Dendritic cell treated with granulocyte-macrophage colony-stimulating factor and Interleukin-4, amounts not matched to agents 40 ng/mL and 50 ng/mL, for 4 days (primary cell): ENCODE data around the gene IL10RA.

Source experiments
- H3K27ac Mint-ChIP-seq: one replicate; pipeline ENCODE4 v1.8.0; 2022; ENCODE audit warnings: mild to moderate bottlenecking, mixed read lengths
- H3K27me3 Mint-ChIP-seq: one replicate; pipeline ENCODE4 v1.8.0; 2022; ENCODE audit warnings: mild to moderate bottlenecking, mixed read lengths
- H3K36me3 Mint-ChIP-seq: one replicate; pipeline ENCODE4 v1.8.0; 2022; ENCODE audit warnings: low read depth, mixed read lengths
- H3K4me1 Mint-ChIP-seq: one replicate; pipeline ENCODE4 v1.8.0; 2022; ENCODE audit warnings: low read depth, mixed read lengths
- H3K4me3 Mint-ChIP-seq: one replicate; pipeline ENCODE4 v1.8.0; 2022; ENCODE audit warnings: mild to moderate bottlenecking, moderate library complexity, mixed read lengths
- H3K9me3 Mint-ChIP-seq: one replicate; pipeline ENCODE4 v1.8.0; 2022; ENCODE audit warnings: mixed read lengths
- intact Hi-C: fragments of 100-400 bp; cut with micrococcal nuclease; formaldehyde crosslinking; loops from one replicate; pipeline ENCODE4 v1.15.0; 2022

Gene IL10RA

DNA sequence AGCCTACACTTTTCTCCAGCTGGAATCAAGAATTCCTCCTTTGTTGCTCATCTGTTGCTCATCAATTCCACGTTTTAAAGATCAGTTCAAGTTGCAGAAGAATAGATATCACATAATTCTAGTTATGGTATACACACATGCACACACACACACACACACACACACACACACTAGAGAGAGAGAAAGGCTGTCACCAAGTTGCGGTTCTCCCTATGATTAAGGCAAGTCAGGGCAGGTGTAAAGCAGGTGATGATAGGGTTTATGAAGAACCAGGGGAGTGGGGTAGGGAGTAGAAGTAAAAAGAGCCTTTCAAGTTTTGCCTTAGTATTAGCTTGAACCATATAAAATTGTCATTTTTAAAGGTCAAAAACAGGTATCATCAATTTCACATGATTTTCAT lies 59.0 kb downstream of the IL10RA start:
- no peaks in the 10 kb centered on the region for H3K36me3 Mint-ChIP-seq

DNA sequence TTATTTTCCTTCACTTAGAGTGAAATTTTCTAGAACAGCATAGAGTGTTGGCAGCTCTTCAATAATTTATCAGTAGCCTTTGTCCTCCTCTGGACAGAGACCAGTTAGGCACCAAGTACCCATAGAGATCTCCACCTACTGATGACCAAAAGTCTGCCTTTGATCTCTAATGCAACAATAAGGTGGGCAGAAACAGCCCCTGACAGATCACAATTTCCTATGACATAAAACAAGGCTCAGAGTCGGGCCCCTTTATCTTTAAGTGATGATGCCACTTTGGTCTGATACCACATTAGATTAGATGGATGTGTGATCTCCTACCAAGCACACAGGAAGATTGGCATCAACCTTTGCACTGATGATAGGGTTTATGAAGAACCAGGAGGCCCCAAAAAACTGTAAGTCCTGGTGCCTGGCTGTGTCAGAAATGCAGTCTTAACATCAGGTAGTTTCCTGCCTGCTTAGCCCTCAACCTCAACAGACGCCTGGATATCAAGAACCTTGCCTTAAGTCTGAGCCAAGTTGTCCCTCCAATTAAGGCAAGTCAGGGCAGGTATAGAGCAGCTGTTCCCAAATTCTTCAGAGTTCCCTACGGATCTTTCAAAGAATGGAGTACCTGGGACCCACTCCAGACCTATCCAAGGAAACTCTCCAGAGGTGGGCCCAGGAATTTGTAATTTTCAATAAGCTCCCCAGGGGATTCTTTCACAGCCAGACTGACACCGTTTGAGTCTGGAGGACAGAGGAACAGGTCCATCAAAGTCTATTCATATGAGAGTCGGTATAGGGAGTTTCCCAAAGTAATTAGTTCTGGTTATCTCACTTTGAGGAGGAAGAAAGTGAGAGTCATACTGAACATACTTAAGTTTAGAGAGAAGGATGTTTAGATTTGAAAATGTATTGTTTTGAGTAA lies 60.1 kb downstream of the IL10RA start:
- no peak overlapping the region for H3K4me3 Mint-ChIP-seq
- no peaks in the 10 kb centered on the region for H3K27me3 Mint-ChIP-seq
- H3K9me3 Mint-ChIP-seq: no peaks in the 10 kb centered on the region
- intact Hi-C loops: loop anchor here (5.0 kb wide), 1 partner anchor 34 kb away; no protein-coding TSS in a partner anchor
- no peaks in the 10 kb centered on the region for H3K36me3 Mint-ChIP-seq
- peak overlapping the region; percentile 43 for H3K27ac Mint-ChIP-seq
- H3K4me1 Mint-ChIP-seq: peaks cover 59% of the 10 kb centered on the region

More for the DNA sequence above, 59.0 kb downstream of the IL10RA start:
- H3K4me1 Mint-ChIP-seq: peaks cover 49% of the 10 kb centered on the region
- no peaks in the 10 kb centered on the region for H3K9me3 Mint-ChIP-seq
- no peak overlapping the region for H3K4me3 Mint-ChIP-seq
- H3K27ac Mint-ChIP-seq: peak overlapping the region; percentile 39
- no peaks in the 10 kb centered on the region for H3K27me3 Mint-ChIP-seq
- intact Hi-C loops: loop anchor here (5.0 kb wide), 1 partner anchor 33 kb away; no protein-coding TSS in a partner anchor

DNA sequence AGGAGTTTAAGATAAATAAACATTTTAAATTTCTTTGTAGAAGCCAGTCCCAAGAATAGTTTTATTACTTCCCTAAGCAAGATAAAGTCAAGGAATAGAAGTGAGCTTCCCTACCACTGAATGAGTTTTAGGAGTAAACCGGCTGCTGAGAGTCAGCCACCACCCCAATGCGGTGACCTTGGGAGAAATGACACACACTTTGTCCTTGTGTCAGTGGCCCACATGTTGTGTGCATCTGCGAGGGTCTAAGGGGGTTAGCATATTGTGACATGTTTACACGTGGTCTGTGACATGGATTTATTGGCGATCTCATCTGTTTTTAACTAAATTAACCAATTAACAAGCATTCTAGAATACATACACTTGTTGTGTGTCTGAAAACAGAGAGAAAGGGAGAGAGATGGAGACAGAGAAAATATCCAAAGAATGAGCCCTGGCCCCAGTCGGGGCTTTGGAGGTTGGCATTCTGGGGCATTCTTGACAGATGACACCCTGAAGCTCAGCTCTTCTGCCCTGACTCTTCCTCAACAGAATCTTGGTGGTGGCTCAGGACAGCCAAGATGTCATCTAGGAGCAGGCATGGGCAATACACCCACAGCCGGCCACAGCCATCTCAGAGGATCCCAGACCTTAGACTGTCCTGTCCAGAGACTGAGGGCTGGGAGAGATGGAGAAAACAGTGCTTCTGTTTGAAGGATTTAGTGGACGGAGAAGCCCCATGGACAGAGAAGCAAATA lies 60.9 kb downstream of the IL10RA start:
- H3K27ac Mint-ChIP-seq: peak overlapping the region; percentile 43
- H3K4me3 Mint-ChIP-seq: no peak overlapping the region
- intact Hi-C loops: loop anchor here (5.0 kb wide), 1 partner anchor 35 kb away; no protein-coding TSS in a partner anchor
- H3K9me3 Mint-ChIP-seq: no peaks in the 10 kb centered on the region
- H3K4me1 Mint-ChIP-seq: peaks cover 62% of the 10 kb centered on the region
- H3K27me3 Mint-ChIP-seq: no peaks in the 10 kb centered on the region
- no peaks in the 10 kb centered on the region for H3K36me3 Mint-ChIP-seq

DNA sequence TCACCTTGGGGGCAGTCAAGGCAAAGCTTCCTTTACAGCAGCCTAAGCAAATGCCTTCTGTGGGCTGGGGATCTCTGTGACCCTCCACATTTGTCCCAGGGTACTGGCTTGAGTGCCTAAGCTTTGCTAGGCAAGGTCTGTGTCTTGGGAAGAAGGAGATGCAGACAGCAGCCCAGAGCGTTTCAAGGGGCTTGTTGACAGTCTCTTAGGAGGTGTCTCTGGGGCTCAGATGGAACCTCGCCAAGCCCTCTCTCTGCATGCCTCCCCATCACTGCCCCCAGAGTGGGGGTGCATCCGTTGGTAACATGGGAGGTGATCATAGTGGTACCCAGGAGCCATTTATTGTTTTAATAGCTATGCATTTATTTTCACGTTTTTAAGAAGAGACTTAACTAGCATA lies 61.6 kb downstream of the IL10RA start:
- Mint-ChIP-seq H3K4me3 (no peak overlapping the region), H3K4me1 (peaks cover 62% of the 10 kb centered on the region), H3K9me3 (no peaks in the 10 kb centered on the region), H3K27ac (no peak overlapping the region), H3K36me3 (no peaks in the 10 kb centered on the region), H3K27me3 (no peaks in the 10 kb centered on the region)
- intact Hi-C loops: loop anchor here (5.0 kb wide), 1 partner anchor 35 kb away; no protein-coding TSS in a partner anchor

DNA sequence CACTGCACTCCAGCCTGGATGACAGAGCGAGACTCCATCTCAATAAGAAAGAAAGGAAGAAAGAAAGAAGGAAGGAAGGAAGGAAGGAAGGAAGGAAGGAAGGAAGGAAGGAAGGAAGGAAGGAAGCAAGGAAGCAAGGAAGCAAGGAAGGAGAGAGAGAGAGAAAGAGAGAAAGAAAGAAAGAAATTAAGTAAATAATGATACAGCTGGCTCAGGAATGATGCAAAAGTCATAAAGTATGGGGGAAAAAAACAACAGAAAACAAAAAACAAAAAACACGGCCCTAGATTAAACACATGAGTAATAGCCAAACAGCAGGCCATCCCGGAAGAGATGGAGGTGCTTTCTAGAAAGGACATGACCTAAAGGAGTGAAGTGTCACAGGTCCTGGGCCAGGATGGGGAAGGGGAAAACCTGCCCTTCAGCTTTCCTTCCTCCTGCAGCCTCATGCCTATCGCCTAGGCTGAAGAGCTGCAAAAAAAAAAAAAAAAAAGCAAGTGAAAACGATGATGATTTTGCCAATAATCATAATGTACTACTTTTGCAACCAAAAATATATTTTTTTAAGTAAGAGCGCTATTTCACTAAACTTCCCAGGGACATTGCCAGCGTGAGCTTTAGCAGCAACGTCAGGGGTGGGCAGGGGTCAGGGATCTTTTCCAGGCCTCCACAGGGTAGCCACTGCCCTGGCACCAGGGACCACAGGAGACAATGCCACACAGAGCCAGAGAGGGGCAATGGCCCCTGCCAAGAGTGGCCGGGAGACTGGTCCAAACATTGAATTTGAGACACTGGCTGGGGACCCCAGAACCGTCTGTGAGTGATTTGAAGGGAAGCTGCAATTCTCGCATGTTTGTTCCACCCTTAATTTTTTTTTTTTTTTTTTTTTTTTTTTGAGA lies 62.5 kb downstream of the IL10RA start:
- Mint-ChIP-seq H3K9me3 (no peaks in the 10 kb centered on the region), H3K27ac (no peak overlapping the region), H3K4me3 (no peak overlapping the region), H3K36me3 (no peaks in the 10 kb centered on the region), H3K4me1 (peaks cover 68% of the 10 kb centered on the region), H3K27me3 (no peaks in the 10 kb centered on the region)
- intact Hi-C loops: loop anchor here (5.0 kb wide), 1 partner anchor 36 kb away; no protein-coding TSS in a partner anchor

DNA sequence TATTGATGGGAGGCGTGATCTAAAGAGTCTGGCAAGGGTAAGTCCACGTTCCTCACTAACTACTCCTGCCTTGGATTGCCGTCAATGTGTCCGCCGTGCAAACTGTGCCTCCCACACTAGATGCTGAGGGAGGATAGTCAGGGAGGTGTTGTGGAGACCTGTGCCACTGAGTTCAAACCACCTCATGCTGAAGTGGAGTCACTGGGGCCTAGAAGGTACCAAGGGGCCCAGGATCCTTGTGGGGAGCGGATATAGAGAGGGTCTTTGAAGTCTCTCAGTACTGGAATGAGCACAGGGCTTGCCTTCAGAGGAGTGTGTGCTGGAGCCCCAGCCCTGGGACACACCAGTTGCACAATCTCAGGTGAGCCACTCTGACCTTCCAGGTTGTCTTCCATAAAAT lies 63.6 kb downstream of the IL10RA start:
- no peak overlapping the region for H3K4me3 Mint-ChIP-seq
- no peaks in the 10 kb centered on the region for H3K36me3 Mint-ChIP-seq
- H3K27ac Mint-ChIP-seq: peak overlapping the region; percentile 32
- no peaks in the 10 kb centered on the region for H3K27me3 Mint-ChIP-seq
- peaks cover 65% of the 10 kb centered on the region for H3K4me1 Mint-ChIP-seq
- no peaks in the 10 kb centered on the region for H3K9me3 Mint-ChIP-seq
- intact Hi-C loops: loop anchor here (5.0 kb wide), 4 partner anchors 37 to 207 kb away; partner anchors contain the start of gene IL10RA

DNA sequence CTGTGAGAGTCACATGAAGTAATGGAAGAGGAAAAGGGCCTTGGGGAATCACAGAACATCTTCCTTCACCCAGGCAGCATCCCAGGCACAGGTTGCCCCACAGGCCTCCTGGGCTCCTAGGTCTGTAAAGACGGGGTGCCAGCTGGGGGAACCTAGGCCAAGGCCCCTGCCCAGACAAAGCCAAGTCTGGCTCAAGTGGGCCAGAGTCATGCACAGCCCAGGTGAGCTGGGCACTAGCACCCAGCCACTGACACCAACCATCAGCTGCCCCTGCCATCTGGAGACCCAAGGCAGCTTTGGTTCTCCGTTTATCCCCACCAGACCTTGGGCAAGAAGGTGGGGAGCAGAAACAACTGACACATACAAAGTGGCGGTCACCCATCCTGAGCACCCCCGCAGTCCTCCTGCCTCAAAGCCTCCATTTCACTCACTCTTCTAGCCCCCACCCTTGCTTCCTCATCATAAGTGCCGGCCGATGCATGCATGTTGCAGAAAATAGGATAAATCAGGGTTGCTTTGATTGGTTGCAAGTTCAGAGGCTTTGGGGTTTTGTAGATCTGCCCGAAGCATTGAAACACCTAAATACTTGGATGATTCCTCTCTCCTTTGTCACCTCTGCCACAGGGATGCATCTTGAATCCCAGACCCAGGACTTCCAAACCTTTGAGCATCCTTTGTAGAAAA lies 64.2 kb downstream of the IL10RA start:
- intact Hi-C loops: loop anchor here (5.0 kb wide), 3 partner anchors 48 to 208 kb away; partner anchors contain the start of gene IL10RA
- H3K36me3 Mint-ChIP-seq: no peaks in the 10 kb centered on the region
- H3K4me1 Mint-ChIP-seq: peaks cover 60% of the 10 kb centered on the region
- peak overlapping the region; percentile 32 for H3K27ac Mint-ChIP-seq
- H3K4me3 Mint-ChIP-seq: no peak overlapping the region
- H3K9me3 Mint-ChIP-seq: no peaks in the 10 kb centered on the region
- no peaks in the 10 kb centered on the region for H3K27me3 Mint-ChIP-seq
